DMS79 treated with DMSO at 0.1 percent for 48 hours (cell line): Measurements from ENCODE around the gene DNAJC12.
"Not testable (repeated sequence)": the region's sequence is repeated elsewhere in the genome, so short reads cannot be mapped to it uniquely, and the experiment has no call there.

ENCODE experiments used
- DNase-seq: peaks from one replicate; lab custom pipeline; 2025; lab: John Stamatoyannopoulos, UW

The DNAJC12 gene

GRCh38 chr10:67837541-67838314 is at the start of gene DNAJC12:
TSS of gene DNAJC12 (minus strand) at chr10:67838188. CDS start at chr10:67838011, 177 bp downstream.
- DNase-seq, result peak; percentile 50

DNA sequence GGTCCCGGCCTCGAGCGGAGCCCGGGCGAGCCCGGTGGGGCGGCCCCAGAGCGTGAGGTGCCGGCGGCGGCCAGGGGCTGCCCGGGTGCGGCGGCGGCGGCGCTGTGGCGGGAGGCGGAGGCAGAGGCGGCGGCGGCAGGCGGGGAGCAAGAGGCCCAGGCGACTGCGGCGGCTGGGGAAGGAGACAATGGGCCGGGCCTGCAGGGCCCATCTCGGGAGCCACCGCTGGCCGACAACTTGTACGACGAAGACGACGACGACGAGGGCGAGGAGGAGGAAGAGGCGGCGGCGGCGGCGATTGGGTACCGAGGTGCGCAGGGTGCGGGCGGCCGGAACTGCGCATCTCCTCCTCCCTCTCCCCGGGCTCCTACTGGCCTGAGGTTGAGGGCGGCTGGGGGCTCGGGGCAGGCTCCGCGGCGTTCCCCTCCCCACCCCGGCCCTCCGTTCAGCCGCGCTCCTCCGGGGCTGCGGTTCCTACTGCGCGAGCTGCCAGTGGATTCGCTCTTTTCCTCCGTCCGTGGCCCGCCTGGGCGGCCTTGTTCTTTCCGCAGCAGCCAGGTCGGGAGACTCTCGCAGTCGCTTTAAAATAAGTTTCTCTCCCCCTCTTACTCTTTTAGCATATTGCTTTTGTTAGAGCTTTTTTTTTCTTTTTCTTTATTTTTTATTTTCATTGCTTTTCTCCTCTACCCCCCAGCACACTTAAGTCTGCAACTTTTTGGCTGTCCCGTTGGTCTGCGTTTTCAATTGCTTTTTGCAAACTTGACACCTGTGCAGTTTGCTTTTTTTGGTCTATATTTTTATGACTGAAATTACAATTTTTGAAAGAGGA is 47.1 kb upstream of the DNAJC12 start:
- DNase-seq, result peak; percentile 22

GRCh38 chr10:67884313-67884841 is 46.4 kb upstream of the DNAJC12 start, which contains the start of gene SIRT1:
TSS of gene SIRT1 (plus strand) at chr10:67884656. CDS start at chr10:67884722, 66 bp downstream.
- DNase-seq, result peak; percentile 65

GRCh38 chr10:67883710-67884312 is 45.8 kb upstream of the DNAJC12 start:
- DNase-seq, result no peak

- no peak for DNase-seq
Measured at GRCh38 chr10:67878133-67878532, 40.1 kb upstream of the DNAJC12 start.

GRCh38 chr10:67877421-67877820 is 39.4 kb upstream of the DNAJC12 start:
- not testable (repeated sequence) for DNase-seq

DNA sequence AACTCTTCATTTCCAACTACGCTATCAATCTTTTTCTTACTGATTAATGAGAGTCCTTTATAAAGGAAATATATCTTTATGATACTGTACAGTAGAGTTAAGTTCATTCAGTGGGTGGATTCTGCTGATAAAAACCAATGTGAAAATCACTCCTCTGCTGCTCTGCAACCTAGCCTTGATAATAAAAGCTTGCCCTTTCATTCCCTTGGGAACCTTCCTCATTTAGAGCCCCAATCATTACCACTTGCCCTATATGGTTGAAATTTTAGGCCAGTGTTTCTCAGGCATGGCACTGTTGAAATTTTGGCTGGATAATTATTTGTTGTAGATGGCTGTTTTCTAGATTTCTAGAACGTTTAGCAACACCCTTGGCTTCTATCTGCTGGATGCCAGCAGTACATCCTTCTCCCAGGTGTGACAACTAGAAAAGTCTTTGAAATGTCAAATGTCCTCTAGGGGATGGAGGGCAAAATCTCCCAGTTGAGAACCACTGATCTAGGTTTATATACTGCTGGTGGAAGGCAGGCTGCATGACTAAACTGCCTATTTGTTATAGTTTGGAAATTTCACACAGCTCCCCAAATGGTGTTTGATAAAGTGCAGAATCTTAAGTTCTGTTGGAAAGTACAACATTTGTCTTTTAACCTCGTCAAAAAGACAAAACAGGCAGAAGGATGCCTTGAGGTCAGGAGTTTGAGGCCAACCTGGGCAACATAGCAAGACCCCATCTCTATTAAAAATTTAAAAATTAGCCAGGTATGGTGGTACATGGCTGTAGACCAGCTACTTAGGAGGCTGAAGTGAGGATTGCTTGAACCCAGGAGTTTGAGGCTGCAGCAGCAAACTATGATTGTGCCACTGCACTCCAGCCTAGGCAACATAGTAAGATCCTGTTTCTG is 37.6 kb upstream of the DNAJC12 start:
- no peak for DNase-seq

DNA sequence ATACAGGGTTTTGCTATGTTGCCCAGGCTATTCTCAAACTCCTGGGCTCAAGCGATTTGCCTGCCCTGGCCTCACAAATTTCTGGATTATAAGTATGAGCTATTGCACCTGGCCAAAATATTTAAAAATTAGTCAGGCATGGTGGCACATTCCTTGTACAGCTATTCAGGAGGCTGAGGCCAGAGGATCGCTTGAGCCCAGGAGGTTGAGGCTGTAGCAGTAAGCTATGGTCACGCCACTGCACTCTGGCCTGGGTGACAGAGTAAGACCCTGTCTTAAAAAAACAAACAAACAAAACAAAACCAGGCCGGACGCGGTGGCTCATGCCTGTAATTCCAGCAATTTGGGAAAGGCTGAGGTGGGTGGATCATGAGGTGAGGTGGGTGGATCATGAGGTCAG is 32.0 kb upstream of the DNAJC12 start:
- no peak for DNase-seq

DNA sequence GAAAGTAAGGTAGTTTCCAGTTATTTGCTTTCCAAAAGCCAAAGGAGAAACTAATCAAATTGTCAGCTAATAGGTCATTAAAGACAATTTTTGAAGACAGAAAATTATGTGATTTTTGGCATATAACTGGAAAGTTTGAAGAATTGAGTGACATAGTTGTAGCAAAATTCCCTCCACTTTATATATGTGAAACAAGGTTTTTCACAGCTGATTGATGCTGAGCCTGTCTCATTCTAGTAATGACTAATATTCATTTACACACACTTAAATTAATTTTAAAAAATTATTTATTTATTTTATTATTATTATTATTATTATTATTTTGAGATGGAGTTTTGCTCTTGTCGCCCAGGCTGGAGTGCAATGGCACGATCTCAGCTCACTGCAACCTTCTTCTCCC is 30.1 kb upstream of the DNAJC12 start:
- no peak for DNase-seq

DNA sequence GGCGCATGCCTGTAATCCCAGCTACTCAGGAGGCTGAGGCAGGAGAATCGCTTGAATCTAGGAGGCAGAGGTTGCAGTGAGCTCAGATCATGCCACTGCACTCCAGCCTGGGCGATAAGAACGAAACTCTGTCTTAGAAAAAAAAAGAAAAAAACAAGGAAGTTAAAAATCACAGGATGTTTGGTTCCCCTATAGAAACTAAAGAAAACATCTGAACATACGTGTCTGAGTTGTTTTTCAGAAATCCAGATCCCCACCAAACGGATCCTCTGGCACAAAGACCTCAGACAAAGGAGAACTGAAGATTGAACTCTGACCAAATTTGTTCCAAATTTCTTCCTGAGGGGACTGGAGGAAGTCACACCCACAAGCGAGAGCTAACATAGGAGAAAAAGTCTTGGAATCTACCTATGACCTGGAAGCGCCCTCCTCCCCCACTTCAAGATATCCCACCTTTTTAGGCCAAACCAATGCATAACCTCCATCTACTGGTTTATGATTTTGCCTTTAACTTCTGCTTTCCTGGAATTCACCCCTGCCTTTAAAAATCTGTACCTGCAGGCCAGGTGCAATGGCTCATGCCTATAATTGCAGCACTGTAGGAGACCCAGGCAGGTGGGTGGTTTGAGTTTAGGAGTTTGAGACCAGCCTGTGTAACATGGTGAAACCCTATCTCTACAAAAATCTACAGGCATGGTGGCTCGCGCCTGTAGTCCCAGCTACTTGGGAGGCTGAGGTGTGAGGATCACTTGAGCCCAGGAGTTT is 26.8 kb upstream of the DNAJC12 start:
- no peak for DNase-seq

DNA sequence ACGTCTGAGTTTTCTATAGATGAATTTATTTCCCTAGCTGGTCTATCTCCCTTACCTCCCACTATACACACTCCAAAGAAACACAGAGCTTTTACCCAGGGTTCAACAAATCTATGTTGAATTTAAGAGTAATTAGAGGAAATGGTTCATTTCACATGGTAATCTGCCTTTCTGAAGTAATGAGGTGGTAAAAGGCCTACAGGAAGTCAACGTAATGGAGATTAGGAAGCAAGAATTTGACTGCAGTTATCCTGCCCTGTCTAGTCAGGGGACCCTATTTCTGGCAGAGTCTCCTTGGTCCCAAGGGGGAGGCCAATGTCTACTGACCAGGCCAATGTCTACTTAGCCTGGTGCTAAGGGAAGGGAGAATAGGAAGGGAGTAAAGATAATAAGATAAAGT is 25.1 kb upstream of the DNAJC12 start:
- no peak for DNase-seq

- no peak for DNase-seq
Measured at GRCh38 chr10:67861750-67862432, 23.9 kb upstream of the DNAJC12 start.

DNA sequence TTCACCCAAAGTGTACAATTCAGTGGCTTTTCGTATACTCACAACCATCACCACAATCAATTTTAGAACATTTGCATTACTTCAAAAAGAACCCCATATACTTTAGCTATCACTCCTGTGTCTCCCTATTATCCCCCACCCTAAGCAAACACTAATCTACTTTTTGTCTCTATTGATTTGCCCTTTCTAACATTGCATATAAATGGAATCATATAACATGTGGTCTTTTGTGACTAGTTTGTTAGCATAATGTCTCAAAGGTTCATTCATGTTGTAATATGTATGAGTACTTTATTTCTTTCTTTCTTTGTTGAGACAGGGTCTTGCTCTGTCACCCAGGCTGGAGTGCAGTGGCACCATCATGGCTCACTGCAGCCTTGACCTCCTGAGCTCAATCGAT is 21.0 kb upstream of the DNAJC12 start:
- DNase-seq, result no peak

DNA sequence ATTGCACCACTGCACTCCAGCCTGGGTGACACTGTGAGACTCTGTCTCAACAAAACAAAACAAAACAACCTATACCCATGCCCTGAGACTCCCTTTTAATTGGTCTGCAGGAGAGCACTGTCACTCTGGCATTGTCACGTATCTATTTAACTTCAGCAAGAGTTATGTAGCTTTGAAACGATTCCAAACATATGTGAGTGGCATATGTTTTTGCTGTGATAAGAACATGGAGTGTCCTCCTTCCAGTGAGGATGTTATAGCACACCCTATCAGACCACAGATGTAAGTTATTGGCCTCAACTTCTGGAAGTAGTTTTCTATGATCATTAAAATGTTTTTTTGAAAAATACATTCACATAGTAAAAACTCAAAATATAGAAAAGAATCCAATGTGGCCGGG is 15.5 kb upstream of the DNAJC12 start:
- no peak for DNase-seq

DNA sequence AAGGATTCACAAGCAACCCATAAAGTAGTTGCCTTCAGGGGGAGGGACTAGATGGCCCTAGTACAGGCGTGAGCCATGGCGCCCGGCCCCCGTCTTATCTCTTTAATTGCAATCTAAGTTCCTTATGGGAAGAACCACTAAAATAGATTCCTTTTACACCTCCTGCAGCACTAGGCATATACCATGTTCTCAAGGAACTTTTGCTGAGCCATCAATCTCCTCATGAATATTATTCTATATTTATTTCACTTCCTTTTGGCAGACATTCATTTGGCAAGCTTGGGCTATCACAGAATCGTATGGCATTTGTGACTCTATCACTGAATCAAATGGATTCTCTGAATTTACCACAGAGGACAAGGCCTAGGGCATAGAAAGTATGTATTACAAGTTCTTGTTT is 14.8 kb upstream of the DNAJC12 start:
- no peak for DNase-seq

DNA sequence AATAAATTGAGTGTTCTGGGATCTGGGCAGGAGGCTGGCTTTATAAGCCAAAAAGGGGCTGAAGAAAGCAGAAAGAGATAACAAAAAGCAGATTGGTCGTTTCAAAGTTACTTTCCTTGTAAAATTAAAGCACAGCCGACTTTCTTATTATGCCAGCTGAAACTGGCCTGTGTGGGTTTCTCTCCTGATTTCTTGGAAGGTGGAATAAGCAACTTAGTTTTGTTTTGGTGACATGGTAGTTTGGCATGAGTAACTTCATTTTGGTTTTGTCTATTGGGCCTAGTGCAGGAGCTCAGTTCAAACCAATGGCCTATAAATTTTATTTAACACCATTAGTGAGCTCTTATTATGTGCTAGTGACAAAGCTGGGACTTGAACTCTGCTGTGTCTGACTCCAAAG is 13.2 kb upstream of the DNAJC12 start:
- DNase-seq, result no peak

- DNase-seq, result peak; percentile 46
Measured at GRCh38 chr10:67849331-67850011, 11.5 kb upstream of the DNAJC12 start.

GRCh38 chr10:67843284-67843683 is 5.3 kb upstream of the DNAJC12 start:
- DNase-seq, result no peak

DNA sequence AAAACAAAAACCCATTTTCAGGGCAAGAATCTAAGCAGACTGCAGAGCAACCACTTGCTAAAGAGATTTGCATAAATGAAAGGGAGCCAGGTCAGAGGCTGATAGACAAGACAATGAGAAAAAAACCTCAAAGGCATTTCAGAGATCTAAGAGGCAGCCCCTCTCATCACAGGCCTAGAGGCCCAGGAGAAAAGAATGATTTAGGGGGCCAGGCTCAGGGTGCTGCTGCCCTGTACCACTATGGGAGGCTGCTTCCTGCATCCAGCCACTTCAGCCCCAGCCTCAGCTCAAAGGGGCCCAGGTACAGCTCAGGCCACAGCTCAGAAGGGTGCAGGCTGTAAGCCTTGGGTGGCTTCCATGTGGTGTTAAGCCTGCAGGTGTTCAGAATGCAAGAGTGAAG is 3.7 kb upstream of the DNAJC12 start:
- no peak for DNase-seq
